NCI-H526 treated with DMSO at 0.1 percent for 48 hours (cell line): ENCODE measurements around the gene SLC26A1.

Source experiments
- DNase-seq: peaks from one replicate; lab custom pipeline; 2025; lab: John Stamatoyannopoulos, UW

Gene SLC26A1, protein sequence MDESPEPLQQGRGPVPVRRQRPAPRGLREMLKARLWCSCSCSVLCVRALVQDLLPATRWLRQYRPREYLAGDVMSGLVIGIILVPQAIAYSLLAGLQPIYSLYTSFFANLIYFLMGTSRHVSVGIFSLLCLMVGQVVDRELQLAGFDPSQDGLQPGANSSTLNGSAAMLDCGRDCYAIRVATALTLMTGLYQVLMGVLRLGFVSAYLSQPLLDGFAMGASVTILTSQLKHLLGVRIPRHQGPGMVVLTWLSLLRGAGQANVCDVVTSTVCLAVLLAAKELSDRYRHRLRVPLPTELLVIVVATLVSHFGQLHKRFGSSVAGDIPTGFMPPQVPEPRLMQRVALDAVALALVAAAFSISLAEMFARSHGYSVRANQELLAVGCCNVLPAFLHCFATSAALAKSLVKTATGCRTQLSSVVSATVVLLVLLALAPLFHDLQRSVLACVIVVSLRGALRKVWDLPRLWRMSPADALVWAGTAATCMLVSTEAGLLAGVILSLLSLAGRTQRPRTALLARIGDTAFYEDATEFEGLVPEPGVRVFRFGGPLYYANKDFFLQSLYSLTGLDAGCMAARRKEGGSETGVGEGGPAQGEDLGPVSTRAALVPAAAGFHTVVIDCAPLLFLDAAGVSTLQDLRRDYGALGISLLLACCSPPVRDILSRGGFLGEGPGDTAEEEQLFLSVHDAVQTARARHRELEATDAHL

DNA sequence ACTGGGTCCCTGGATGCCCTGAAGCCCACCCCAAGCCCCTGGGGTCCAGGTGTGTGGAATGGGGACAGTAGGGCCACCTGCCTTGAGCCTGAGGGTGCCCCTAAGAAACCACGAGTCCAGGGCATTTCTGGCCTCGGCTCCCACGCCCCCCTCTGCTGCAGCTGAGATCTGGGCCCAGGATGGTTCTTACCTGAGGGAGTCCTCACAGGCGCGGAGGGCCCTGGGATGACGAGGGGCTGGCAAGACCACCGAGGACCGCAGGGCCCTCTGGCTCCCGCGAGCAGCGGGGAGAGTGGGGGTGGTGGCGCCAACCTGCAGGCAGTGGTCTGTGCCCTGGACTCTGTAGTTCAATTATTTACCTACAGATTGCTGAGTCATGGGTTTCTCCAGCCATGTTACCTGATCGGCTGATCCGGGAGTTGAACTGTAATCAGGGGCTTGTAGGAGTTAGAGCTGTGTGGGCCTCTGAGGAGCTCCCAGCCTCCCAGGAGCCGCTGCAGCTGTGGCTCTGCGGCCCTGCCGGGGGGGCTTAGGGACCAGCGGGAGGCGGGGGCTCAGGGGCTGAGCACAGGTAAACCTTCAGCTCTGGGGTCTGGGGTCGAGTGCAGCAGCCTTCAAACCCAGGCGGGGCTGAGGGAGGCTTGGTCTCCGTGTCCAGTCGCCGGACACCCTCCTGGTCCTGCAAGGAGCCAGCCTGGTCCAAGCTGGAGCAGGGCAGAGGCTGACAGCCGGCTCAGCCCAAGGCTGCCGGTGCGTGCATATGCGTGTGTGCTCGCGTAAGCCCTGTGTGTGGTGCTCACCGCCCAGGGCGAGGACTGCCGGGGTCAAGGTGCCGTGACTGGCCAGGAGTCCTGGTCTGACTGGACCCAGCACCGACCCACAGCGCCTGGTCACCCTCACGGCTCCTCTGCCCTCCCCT lies at the start of gene SLC26A1:
SLC26A1 (minus strand) TSS at position 294 of the 919 bp plus-strand sequence. CDS start 1,701 bp downstream, outside the sequence.
- peak; percentile 22 for DNase-seq

DNA sequence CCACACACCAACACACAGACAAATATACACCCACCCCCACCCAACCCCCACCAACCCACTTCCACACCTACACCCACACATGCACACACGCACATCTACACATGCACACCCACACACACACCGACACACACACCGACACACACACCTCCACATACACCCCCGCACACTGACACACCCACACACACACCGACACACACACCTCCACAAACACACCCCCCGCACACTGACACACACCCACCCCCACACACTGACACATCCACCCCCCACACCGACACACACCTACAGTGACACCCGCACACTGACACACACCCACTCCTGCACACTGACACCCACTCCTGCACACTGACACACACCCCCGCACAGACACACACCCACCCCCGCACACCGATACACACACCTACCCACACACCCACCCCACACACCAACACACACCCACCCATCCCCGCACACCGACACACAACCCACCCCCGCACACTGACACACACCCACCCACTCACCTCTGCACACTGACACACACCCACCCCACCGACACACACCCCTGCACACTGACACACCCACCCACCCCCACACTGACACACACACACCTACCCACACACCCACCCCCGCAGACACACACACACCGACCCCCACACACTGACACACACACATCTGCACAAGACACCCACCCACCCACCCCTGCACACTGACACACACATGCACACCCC lies 49.3 kb upstream of the SLC26A1 start:
- DNase-seq: no peak

DNA sequence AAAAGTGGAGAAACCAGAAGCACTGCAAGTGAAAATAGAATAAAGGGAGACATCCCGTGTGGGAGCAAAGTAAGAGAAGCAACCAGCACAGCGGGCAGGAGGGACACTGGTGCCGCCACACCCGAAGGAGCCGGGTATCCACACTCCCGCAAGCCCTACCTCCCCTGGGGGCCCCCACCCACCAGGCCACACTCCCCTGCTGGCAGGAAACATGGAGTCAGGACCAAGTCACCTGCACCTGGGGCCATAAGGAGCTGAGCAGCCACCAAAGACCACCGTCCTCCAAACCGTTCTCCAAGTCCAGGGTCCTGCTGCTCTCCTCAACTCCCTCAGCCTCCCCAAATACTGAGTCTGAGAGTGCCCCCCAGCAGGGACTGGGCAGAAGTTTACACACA lies 48.7 kb upstream of the SLC26A1 start:
- DNase-seq: no peak

DNA sequence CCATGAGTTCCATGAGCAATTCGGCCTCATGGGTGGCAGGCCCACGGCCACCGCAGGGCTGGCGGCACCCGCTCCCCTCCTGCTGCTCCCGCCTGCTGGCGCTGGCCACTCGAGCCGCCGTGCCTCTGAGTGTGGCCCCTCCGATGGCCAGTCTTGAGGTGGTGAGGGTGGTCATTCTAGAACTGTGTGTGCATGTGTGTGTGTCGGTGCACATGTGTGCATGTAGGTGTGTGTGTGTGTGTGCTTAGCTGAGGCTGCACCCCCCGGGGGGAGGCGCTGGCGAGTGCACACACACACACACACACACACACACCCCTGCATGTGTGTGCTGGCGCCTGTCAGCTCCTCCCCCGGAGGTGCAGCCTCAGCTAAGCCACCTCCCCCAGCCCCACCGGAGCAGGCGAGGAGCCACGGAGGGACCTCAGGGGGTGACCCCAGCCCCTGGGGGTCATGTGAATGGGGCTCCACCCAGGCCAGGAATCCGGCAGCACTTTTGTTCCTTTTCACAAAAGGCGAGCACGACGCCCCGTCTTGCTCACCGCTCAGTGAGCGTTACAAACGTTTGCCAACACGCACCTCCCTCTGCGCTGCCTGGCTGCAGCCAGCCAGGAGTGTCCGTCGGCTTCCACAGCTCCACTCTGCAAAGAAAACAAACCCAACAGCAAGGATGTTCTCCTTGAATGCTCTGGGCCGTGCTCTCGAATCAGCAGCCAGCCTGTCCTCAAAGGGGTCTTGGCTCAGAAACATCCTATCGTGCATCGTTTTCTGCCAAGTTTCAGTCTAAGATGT lies 48.1 kb upstream of the SLC26A1 start:
- no peak for DNase-seq

DNA sequence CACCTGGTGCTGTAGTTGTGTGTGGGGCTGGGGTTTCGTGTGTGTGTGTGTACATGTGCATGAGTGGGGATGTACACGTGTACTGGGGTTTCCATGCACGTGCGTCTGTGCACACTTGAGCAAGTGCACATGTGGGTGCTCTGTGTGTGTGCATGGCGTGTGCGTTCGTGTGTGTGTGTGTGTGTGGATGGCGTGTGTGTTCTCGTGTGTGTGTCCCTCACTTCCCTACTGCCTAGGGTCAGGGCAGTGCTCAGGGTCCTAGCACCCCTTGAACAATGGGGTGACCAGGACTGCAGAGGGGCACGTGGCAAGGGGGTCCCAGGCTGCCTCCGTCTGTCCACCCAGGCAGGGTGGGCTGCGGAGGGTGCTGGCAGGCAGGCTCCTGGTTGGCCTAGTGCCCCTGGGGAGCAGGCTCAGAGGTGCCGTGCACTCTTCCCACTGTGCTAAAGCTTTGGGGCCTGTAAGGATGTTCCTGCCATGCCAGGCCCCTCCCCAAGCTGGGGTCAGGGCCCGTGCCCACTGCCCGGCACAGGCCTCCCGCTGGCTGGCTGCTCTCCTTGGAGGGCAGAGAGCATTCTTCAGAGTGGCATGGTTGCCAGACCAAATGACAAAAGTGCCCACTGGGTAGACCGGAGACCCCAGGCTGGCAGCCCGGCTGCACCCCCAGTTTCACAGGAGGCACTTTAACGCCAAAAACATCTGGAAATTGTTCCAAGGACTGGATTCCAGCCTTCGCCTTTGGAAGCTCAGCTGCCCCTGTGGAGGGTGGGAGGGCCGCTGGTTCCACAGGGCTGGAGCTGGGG lies 47.3 kb upstream of the SLC26A1 start:
- DNase-seq: no peak

DNA sequence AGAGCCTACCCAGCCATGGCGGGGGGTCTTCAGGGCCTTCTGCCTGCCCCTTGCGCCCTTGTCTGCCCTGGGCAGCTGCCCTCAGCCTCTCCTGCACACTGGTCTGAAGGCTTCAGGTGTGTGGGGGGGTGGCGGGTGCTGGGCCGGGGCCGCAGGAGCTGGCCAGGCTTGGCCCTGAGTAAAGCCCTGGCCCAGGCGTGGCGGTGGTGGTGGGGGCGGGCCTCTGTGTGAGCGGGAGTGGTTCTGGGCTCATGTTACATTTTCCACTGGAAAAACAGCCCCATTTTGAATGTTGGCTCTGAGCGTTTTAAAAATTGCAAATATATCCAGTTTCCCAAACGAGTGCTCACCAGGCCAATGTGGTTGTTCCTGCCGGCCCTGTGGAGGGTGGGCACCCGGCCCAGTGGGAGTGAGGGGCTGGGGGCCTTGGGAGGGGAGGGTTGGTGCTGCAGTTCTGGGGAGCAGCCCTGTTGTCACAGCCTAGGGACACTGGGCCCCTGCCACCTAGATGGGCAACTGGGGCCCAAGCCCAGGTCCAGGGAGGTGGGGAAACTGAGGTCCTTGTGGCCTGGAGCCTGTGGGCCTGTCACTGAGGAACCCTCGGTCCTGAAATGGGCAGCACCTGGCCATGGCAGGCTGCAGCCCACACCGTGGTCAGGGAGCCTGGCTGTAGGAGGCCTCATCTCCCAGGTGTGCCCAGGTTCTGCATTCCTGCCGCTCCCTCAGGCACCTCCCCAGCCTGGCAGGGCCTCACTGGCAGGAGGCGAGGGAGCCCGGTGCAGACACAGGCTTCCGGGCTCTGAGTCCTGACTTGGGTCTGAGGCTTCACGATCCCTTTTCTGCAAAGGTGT lies 46.5 kb upstream of the SLC26A1 start:
- DNase-seq: peak; percentile 24

DNA sequence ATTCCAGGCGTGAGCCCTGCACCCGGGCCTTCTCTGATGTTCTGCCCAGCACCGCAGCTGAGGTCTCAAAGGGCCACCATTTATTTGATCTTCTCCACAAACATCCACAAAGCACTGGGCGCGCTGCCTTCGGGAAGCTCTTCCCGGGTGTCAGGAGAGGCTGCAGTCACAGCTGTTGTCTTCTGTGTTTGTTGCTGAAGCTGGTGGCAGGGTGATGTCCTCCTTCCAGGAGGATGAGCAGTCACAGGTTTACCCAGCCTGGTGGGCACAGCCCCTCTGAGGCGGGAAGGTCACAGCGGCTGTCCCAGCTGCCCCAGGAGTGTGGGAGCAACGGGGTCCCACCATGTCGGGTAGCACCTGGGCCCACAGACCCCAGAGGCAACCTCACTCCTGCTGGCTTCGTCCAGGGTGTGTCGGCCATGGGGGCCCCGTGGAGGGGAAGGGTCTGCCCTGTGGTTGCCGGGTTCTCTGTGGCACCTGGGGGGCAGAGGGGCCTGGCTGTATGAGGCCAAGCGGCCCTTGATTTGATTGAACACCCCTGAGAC lies 45.8 kb upstream of the SLC26A1 start:
- DNase-seq: no peak

DNA sequence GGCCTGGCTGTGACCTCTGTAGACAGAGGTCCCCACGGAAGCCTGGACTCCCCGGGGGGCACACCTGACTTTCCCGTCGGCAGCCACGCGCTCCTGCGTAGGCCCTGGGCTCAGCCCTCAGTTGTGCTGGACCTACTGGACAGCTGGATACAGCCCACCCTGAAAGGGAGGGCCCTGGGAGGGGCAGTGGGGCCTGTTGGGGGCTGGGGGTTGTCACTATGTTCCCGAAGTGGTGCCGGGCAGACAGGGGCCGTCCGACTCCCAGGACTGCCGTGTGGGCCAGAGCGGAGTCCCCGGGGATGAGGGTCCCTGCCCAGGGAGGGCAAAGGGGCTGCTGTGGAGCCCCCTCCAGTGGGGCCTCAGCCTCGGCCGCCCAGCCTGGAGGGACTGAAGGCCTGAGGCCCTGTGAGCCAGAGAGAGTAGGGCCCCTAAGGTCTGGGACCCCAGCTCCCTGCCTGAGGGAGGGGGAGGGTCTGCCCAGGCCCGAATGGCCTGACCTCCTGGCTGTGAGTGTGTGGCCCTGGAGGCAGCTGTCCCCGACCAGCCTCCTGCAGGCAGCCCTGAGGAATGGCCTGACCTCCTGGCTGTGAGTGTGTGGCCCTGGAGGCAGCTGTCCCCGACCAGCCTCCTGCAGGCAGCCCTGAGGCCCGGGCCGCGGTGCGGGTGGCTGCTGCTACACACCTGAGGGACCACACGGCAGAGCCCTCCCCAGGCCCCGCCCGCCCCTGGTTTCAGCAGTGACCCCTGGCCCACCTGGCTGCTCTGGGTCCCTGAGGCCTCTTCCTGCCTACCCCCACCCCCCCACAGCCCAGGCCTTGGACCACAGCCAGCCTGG lies 44.0 kb upstream of the SLC26A1 start:
- DNase-seq: no peak

DNA sequence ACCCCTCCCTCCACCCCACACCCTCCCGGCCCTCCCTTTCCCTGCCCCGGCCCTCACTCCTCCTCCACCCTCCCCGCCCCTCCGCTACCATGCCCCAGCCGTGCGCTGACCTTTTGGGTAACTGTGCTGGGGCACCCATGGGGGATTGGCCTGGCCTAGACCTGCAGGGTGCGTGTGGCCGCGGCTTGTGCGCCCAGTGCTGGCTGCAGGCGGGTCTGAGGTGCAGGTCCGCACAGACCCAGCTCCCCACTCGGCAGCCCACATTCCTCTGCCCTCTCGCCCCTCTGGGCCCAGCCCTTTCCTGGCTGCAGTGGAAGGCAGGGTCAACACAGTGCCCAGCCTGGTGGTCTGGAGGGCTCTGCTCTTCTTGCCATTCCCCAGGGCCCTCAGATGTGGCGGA lies 42.9 kb upstream of the SLC26A1 start:
- no peak for DNase-seq

DNA sequence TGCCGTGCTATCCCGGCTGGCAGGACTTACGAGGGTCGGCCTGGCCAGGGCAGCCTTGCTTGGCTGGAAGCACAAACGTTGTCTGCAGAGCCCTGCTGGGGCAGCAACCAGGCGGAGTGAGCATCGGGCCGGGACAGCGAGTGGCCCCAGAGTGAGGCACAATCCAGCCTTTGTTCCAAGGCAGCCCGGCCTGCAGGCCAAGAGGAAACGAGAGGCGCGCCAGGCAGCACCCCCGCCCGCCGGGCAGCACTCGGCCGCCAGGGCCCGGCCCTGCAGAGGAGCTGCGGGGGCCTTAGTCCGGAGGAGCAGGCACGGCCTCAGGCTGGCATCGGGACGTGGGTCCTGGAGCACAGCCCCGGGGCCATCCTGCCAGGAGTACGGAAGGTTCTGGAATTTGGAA lies 42.3 kb upstream of the SLC26A1 start:
- peak; percentile 39 for DNase-seq

DNA sequence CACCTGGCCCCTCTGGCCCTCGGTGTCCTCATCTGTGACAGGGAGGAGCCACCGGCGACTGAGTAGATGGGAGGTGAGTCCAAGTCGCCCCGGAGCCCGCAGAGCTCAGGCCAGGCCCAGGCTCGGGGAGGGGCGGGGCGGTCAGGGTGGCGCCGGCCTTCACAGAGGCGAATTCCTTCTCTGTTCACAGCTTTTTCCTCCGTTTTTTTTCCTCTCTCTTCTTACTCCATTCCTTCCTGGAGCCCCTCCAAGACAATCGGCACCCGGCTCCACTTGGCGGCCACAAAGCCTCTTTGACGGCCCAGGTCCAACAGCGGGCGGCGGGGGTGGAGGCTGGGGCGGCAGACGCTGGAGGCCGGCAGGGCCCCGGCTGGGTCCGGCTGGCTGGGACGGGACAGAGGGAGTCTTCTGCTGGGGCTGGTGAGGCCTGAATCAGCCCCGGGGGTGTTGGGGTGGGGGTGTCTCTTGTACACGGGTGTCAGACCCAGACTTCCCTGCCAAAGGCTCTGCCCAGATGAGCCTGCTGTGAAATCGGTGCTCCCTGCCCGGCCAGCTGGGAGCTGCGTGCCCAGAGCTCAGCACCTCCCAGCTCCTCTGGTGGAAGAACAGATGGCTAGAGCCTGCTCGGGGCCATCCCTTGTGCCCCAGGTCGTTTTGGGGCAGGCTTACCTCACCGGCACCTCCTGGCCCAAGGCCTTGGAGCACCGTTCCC lies 40.8 kb upstream of the SLC26A1 start:
- no peak for DNase-seq

DNA sequence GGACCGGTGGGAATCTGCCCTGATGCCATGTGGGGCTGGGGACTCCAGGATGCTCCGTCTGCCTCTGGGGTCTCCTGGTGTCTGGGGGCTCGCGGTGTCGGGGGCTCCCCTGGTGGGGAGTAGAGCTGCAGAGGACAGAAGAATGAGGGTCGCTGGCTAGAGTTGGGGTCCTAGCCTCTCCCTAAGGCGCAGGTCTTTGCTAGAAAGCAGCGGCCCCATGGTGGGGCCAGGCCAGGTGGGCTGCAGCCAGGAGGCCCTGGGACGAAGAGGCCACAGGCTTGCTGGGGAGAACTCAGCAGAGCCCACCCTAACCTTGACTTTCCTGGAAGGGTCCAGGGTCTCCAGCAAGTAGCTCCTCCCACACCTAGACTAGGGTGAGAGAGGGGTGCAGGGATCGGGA lies 39.7 kb upstream of the SLC26A1 start:
- DNase-seq: no peak

DNA sequence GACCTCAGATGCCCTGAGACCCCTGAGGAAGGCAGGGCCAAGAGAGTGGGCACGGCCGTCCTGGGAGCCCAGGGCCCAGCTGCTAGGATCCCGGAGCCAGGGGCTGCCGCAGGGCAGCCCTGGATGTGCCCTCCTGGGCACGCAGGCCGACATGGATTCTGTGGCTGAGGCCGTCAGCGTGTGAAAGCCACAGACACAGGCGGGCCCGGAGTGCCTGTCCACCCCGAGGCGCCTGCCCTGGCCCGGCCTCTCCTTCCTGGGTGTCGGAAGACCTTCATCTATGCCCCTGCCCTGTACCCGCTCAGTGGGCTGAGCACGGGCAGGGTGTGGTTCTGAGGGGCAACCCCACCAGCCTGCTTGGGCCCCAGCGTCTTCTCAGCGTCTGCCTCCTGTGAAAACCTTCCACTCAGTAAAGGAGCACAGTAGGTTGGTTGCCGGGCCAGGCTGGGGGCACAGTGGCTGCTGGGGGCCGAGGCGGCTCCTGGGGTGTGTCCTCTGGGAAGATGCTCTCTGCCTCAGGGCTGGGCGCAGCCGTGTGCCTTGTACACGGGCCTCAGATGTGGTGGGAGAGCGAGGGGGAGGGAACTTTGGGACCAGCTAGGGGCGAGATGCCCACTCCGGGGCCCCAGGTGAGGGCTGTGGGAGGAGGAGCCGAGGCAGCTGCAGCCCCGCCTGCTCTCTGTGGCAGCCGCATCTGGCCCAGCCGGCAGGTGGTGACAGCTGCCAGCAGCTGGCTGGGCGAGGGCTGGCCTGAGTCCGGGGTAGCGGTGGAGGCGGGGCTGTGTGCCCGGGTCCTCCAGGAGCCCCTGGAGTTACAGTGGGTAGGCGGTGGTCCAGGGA lies 39.0 kb upstream of the SLC26A1 start:
- DNase-seq: no peak

DNA sequence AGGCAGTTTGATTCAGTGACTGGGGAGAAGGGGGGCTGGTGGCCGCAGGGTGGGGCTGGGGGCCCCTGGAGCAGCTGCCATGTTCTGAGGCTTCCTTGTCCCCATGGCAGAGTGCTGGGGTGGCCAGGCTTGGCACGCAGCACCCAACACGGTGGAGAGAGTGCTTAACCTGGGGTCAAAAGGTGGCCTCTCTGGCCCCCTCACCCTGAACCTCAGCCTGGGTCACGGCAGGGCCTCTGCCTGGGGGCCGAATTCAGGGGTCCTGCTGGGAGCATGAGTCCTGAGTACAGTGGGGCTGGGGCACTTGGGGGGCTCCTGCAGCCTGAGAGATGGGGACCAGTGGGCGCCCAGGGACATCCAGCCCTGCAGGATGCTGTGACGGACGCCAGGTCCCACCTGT lies 38.1 kb upstream of the SLC26A1 start:
- no peak for DNase-seq

DNA sequence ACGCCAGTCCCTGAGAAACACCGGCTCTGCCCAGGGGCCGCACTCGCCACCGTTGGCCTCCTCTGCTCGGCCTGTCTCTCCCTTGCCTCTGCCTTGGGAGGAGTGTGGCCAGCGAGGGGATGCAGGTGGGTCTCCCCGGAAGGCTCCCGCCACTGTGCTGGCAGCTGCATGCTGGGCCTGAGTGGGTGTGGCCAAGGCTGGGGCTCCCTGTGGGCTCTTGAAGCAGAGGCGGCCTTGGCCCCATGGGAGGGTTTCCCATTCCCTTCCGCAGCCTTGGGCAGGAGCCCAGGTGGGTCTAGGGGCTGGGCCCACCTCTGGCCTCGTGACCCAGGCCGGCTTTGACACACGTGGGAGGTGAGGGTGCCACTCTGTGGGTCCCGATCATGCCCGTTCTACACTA lies 37.4 kb upstream of the SLC26A1 start:
- no peak for DNase-seq

DNA sequence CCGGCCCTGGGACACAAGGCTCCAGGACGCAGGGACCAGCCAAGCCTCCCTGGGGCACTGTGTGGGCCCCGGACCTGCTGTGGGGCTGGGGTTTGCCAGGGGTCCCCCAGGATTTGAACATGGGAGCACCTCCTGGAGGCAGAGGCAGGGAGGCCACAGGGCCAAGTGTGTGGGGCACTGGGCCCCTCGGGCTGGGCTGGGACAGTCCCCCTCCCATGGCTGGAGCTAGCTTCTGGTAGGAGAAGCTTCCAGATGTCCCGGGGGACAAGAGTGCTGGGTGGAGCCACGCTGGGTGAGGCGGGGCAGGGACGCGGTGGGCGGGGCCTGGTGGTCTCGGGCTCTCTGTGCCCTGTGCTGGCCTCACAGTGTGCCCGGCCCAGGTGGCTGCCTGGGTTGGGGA lies 36.8 kb upstream of the SLC26A1 start:
- no peak for DNase-seq
